GM12891 (cell line): ENCODE data around the gene RRAD.

ENCODE experiments used
- DNase-seq: peaks from one replicate; pipeline ENCODE4 v3.0.0; 2011; ENCODE audit warnings: low spot score; ENCODE audit not compliant: insufficient read length
- FAIRE-seq: peaks from 2 replicates; lab custom pipeline; 2011; peaks lifted over from hg19 to GRCh38; lab: Jason Lieb, UNC
- PAX5 ChIP-seq: IDR thresholded peaks from 2 replicates; pipeline ENCODE4 v1.6.1; 2011; ENCODE audit warnings: low read length, moderate library complexity, mild to moderate bottlenecking; ENCODE audit not compliant: insufficient read depth, severe bottlenecking
- POLR2A ChIP-seq: IDR thresholded peaks from 2 replicates; pipeline ENCODE4 v1.6.1; 2011; ENCODE audit warnings: low read depth, low read length, control low read depth
- POLR2AphosphoS5 ChIP-seq: IDR thresholded peaks from 2 replicates; pipeline ENCODE4 v1.6.1; 2011; ENCODE audit warnings: low read depth, low read length, control low read depth
- POU2F2 ChIP-seq: IDR thresholded peaks from 2 replicates; pipeline ENCODE4 v1.6.1; 2011; ENCODE audit warnings: low read depth, mild to moderate bottlenecking, control low read depth, low read length, moderate library complexity
- SPI1 ChIP-seq: IDR thresholded peaks from 2 replicates; pipeline ENCODE4 v1.6.1; 2011; ENCODE audit warnings: low read depth, low read length, control low read depth
- TAF1 ChIP-seq: IDR thresholded peaks from 2 replicates; pipeline ENCODE4 v1.6.1; 2011; ENCODE audit warnings: low read depth, low read length, control low read depth

RRAD gene

DNA sequence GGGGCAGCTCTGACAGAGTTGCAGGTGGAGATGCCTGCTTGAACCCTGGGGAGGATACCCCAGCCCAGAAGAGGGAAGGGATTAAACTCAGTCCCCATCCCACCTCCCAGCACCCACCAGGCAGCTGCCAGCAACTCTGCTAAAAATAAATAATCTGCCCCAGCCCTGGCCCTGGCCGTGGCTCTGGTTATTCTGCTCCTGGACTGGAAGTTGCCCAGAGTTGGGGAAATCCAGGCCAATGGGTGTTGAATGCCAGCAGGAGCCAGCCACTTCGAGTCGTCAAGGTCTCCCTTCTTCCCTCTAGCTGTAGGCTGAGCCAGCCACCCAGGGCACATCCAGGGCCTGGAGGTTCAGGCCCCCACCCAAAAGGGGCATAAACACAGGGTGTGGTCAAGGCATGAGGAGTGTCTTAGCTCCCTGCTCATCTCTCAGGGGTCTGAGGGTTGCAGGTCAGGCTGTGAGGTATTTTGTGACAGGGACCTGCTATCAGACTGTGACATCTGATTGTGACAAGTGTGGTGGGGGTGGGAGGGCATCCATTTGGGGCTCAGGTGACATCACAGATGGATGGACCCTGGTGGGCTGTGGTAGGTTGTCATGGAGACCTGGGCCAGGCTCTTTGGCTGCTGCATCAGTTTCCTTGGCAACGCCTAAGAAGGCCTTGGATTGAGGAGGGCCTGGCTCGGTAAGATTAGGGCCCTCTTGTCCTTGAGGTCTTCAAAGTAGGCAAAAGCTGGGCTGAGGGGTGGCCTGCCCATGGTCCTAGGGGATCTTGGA lies 1.0 kb upstream of the RRAD start:
- TF ChIP-seq PAX5 (no peak), POLR2AphosphoS5 (no peak), TAF1 (no peak), SPI1 (no peak), POU2F2 (no peak), POLR2A (no peak)
- no peak for FAIRE-seq
- DNase-seq, result no peak

DNA sequence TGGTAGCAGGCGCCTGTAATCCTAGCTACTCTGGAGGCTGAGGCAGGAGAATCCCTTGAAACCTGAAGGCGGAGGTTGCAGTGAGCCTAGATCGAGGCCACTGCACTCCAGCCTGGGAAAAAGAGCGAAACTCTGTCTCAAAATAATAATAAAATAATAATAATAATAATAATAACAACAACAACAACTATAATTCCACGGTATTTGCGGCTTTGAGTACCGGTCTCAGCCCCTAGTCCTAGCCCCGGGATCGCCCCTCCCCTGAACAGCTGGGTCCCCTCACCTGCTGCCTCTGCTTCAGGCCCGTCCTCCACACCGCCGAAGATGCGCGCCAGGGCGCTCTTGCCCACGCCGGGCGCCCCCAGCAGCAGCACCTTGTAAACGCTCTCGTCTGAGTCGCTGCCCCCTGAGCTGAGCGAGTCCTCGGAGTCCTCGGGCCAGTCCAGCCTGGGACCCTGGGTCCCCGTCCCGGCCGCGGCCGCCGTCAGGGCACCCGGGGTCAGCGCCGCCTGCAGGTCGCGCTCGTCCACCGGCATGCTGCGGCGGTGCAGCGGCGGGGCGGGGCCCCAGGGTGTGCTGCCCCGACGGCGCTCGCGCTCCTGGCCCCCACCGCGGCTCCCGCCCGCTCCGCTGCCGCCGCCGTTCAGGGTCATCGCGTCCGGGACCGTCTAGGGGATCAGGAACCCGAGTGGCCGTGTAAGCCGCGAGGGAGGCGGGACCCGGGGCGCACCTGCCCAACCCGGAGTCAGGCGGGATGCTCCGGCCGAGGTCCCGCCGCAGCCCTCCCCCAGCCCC lies 611 bp downstream of the RRAD start:
- DNase-seq, result peak; percentile 70
- peak; percentile 5 for FAIRE-seq
- TF ChIP-seq TAF1 (no peak), POLR2AphosphoS5 (no peak), SPI1 (no peak), PAX5 (no peak), POU2F2 (no peak), POLR2A (no peak)

DNA sequence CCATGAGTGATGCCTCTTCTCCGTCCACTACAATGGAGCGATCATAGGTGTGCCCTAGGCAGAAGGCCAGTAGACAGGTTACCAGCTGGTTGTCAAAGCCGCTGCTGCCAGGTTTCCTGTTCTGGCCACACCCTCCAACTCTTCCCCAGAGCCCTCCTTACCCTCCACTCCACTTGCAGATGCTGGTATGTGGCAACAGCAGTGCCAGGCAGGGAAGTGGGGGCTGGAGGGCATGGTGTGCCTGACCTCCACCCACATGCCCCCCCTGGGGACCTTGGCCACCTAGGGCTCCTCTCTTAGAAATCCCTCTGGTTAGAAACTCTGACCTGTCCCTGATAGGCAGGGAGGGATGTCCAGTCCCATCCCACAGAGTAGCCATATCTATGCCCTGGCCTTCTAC lies 1.5 kb downstream of the RRAD start:
- DNase-seq, result no peak
- FAIRE-seq, result no peak
- TF ChIP-seq SPI1, result no peak
- TF ChIP-seq PAX5, result no peak
- TF ChIP-seq POU2F2, result no peak
- no peak for TF ChIP-seq POLR2AphosphoS5
- no peak for TF ChIP-seq TAF1
- TF ChIP-seq POLR2A, result no peak

DNA sequence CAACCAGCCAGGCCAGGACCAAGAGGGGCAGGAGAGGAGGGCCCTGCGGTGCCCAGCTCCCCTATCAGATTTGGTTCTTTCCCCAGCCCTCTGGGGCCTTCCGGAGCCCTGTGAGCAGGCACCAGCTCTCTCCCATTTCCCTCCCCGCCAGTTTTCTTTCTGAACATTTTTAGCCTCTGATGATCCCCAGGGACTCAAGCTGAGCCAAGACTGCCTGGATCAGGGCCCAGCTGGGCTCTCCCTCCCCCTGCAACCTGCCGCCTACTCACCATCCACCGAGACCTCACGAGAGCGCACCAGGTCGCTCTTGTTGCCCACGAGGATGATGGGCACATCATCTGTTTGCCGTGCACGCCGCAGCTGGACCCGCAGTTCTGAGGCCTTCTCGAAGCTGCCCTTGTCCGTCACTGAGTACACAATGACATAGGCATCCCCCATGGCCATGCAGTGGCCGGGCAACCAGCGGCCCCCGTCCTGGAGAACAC lies 2.0 kb downstream of the RRAD start:
- FAIRE-seq, result no peak
- TF ChIP-seq SPI1, result no peak
- TF ChIP-seq POLR2AphosphoS5, result no peak
- no peak for TF ChIP-seq PAX5
- no peak for TF ChIP-seq POU2F2
- TF ChIP-seq POLR2A, result no peak
- TF ChIP-seq TAF1, result no peak
- no peak for DNase-seq

DNA sequence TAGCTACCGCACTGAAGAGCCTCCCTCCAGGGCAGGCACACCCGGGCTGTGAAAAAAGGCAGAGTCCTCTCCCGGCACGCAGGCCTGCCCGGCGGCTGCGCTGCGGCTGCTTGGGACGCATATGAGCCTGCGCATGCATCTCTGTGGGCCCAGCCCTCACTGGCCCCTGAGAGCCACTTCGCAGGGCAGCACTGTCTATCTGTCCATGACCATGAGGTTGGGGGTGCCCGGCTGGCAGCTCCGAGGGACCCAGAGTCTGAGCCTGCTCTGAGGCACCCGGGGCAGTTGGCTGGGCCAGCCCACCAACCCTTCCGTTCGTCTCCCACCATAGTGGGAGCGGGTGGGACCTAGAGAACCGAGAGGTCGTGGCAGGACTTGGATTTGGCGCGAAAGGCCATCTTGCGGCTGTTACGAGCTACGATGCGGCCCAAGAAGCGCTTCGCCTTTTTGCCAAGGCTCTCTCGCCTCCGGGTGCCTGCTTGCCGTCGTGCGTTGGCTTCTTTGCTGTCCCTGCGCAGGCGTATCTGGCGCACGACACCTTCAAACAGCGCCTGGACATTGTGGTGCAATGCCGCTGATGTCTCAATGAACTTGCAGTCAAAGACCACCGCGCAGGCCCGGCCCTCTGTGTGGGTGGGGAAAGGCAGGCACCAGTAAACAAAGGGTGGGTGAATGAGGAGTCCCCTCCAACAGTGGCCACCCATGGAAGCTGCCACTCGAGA lies 3.4 kb downstream of the RRAD start:
- no peak for DNase-seq
- no peak for FAIRE-seq
- TF ChIP-seq POLR2AphosphoS5, result no peak
- TF ChIP-seq POU2F2, result no peak
- no peak for TF ChIP-seq POLR2A
- no peak for TF ChIP-seq SPI1
- TF ChIP-seq TAF1, result no peak
- TF ChIP-seq PAX5, result no peak

DNA sequence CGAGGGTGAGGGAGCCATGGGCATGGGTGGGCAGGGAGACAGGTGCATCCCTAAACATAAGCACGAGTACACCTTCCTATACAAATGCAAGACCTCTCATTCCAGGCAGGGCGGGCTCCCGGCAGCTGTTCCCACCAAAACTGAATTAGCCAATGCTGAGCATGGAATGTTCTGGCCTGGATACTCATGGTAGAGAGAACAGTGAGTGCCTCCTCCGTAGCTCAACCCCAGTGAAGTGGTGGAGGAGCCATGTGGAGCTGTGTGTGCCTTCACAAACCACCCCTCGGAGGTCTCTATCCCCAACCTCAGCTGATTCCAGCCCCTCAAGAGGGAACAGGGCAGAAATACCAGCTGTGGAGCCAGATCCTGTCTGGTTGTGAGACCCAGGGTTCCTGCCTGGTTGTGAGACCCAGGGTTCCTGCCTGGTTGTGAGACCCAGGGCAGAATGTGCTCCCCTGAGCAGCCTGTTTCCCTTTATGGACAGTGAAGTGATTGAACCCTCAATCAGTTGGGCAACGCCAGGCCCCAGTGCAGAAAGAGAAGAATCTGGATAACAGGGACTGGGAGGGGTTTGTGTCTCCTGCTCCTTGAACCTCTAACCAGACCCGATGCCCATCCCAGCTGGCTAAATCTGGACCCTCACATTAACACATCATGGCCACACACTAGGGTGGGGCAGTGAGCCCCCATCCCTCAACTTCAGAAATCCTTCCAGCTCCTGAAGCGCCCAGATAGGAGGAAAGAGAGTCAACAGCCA lies 4.2 kb downstream of the RRAD start:
- TF ChIP-seq TAF1 (no peak), SPI1 (no peak), POLR2A (no peak), POU2F2 (no peak), PAX5 (no peak), POLR2AphosphoS5 (no peak)
- FAIRE-seq, result no peak
- no peak for DNase-seq

DNA sequence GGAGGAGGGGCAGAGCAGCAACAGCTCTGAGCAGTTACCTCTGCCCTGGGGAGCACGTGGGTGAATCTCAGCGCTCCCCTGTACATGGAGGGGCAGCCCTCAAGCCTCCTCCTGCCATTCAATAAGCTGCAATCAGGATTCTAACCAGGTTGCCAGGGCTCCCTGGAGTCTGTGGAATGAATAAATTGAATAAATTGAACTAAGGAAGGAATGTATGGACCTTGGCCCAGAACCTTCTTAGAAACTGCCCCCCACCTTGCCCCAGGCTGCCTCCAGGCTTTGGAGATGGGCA lies 5.1 kb downstream of the RRAD start:
- DNase-seq, result no peak
- TF ChIP-seq POLR2A (no peak), POU2F2 (no peak), POLR2AphosphoS5 (no peak), PAX5 (no peak), SPI1 (no peak), TAF1 (no peak)
- no peak for FAIRE-seq

DNA sequence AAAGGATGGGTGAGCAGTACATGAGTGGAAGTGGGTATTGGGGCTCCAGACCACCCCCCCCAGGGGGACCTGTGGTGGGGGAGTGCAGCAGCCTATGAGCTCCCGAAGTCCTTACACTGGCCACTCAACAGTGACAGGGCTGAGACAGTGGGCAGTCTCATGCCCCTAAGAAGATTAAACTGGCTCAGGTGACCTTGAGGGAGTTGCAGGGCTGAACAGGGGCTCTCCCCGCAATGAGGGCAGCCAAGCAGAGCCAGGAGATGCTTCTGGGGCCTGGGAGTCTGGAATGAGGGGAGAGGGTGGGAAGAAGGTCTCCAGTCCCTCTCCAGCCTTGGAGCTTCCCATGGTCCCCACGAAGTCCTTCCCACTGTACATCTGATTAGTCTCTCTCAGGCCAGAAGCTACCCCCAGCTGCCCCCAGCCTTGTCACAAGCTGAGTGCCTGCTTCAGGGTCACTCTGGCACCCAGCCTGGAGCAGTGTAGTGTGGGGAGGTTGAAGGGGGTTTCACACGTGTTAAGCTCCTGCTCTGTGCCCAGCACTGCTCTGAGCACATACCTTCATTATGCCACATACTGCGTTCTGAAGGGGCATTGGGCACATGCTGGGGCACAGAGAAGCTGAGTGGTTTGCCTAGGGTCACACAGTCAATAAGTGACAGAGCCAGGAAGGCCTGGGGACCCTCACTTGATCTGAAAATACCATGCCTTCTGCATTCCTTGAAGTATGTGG lies 5.6 kb downstream of the RRAD start:
- DNase-seq (no peak), FAIRE-seq (no peak)
- TF ChIP-seq TAF1 (no peak), POU2F2 (no peak), PAX5 (no peak), POLR2AphosphoS5 (no peak), SPI1 (no peak), POLR2A (no peak)
